Measurements from ENCODE around the gene SLC7A6. TPM values are rescaled to one million over a fixed set of nuclear protein-coding genes. Genes with fewer than 3 reads are reported as not detected.
A peak's percentile ranks its signal among the peaks of the same experiment; 100 is the strongest.

Gene SLC7A6
- total and polyA plus RNA-seq, 2 of the 13 experiments (the other 11 are each of a cell fraction or from before 2014, with no cell fraction given), result 35.8 to 70.8 TPM

GRCh38 chr16:68264128-68265077 is at the start of gene SLC7A6 (continued):
- TF ChIP-seq ZNF234 (CRISPR knock-in tag; conservative IDR thresholded peaks at IDR 0.05) (peak; percentile 74; the same call in 1 of the 2 replicates), ZNF766 (CRISPR knock-in tag; IDR thresholded peaks at IDR 0.05; ENCODE audit: borderline replicate concordance) (peak; percentile 52; the same call in 1 of the 2 replicates), REXO4 (CRISPR knock-in tag; IDR thresholded peaks at IDR 0.05; ENCODE audit: borderline replicate concordance) (peak; percentile 86; the same call in 1 of the 2 replicates), POGZ (CRISPR knock-in tag; IDR thresholded peaks at IDR 0.05) (peak; percentile 53; the same call in 1 of the 2 replicates), NFRKB (IDR thresholded peaks at IDR 0.05) (no peak), SATB2 (CRISPR knock-in tag; IDR thresholded peaks at IDR 0.05) (peak; percentile 26; the same call in 1 of the 2 replicates), YY1 (IDR thresholded peaks at IDR 0.05; ENCODE audit: insufficient read depth, insufficient replicate concordance, low read depth, low read length) (peak; percentile 77), ZNF292 (CRISPR knock-in tag; IDR thresholded peaks at IDR 0.05; ENCODE audit: borderline replicate concordance, low read depth) (peak; percentile 1; the same call in 1 of the 2 replicates), NFE2L1 (CRISPR knock-in tag; IDR thresholded peaks at IDR 0.05; ENCODE audit: borderline replicate concordance) (peak; percentile 89), ZNF724P (CRISPR knock-in tag; IDR thresholded peaks at IDR 0.05; ENCODE audit: borderline replicate concordance) (peak; percentile 73; the same call in 1 of the 2 replicates), ZNF710 (CRISPR knock-in tag; IDR thresholded peaks at IDR 0.05; ENCODE audit: borderline replicate concordance) (peak; percentile 80; the same call in 1 of the 2 replicates), ZNF335 (CRISPR knock-in tag; IDR thresholded peaks at IDR 0.05) (0 out of 2 replicates have a peak, but pooled peaks have one; percentile 31), SMAD3 (CRISPR knock-in tag; IDR thresholded peaks at IDR 0.05) (peak; percentile 68; the same call in 1 of the 2 replicates), MTF1 (CRISPR knock-in tag; IDR thresholded peaks at IDR 0.05) (0 out of 2 replicates have a peak, but pooled peaks have one; percentile 56), ZEB1 (IDR thresholded peaks at IDR 0.05; ENCODE audit: insufficient replicate concordance, low read depth) (no peak), USF2 (IDR thresholded peaks at IDR 0.05; ENCODE audit: low read depth, low read length) (no peak), USF2 (CRISPR knock-in tag; IDR thresholded peaks at IDR 0.05; ENCODE audit: borderline replicate concordance) (no peak), ZFP41 (CRISPR knock-in tag; IDR thresholded peaks at IDR 0.05; ENCODE audit: borderline replicate concordance) (no peak)
- TF ChIP-seq, protein P1, sequence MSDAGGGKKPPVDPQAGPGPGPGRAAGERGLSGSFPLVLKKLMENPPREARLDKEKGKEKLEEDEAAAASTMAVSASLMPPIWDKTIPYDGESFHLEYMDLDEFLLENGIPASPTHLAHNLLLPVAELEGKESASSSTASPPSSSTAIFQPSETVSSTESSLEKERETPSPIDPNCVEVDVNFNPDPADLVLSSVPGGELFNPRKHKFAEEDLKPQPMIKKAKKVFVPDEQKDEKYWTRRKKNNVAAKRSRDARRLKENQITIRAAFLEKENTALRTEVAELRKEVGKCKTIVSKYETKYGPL (CRISPR knock-in tag; IDR thresholded peaks at IDR 0.05), result no peak
- TF ChIP-seq, protein P2, sequence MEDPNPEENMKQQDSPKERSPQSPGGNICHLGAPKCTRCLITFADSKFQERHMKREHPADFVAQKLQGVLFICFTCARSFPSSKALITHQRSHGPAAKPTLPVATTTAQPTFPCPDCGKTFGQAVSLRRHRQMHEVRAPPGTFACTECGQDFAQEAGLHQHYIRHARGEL (CRISPR knock-in tag; IDR thresholded peaks at IDR 0.05), result 0 out of 2 replicates have a peak, but pooled peaks have one; percentile 77
- TF ChIP-seq, protein P3, sequence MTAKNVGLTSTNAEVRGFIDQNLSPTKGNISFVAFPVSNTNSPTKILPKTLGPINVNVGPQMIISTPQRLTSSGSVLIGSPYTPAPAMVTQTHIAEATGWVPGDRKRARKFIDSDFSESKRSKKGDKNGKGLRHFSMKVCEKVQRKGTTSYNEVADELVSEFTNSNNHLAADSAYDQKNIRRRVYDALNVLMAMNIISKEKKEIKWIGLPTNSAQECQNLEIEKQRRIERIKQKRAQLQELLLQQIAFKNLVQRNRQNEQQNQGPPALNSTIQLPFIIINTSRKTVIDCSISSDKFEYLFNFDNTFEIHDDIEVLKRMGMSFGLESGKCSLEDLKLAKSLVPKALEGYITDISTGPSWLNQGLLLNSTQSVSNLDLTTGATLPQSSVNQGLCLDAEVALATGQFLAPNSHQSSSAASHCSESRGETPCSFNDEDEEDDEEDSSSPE (CRISPR knock-in tag; IDR thresholded peaks at IDR 0.05), result no peak; the same call in 1 of the 2 replicates
